HepG2 (cell line): ENCODE results near the gene IGF2BP1. TPM values are rescaled to one million over a fixed set of nuclear protein-coding genes. Genes with fewer than 3 reads are reported as not detected.
A peak's percentile ranks its signal among the peaks of the same experiment; 100 is the strongest.

Experiments
- CREB1 ChIP-seq, 2 experiments: fragments of 450-650 bp in 1 of 2; IDR thresholded peaks; 2 replicates each; pipeline ENCODE4 v1.6.1; 2016 to 2017; ENCODE audit warnings: control low read depth in 1 of 2, mild to moderate bottlenecking in 1 of 2, missing compliant biosample characterization in 1 of 2, missing genetic modification characterization in 1 of 2
- IRF9 ChIP-seq: sonication (generic); formaldehyde crosslinking; IDR thresholded peaks from 2 replicates; pipeline ENCODE4 v1.8.0; 2022; ENCODE audit warnings: missing genetic modification reagents, mild to moderate bottlenecking, borderline replicate concordance
- KLF15 ChIP-seq: sonication (generic); formaldehyde crosslinking; IDR thresholded peaks from 2 replicates; pipeline ENCODE4 v1.8.1; 2023; ENCODE audit warnings: borderline replicate concordance, mild to moderate bottlenecking, inconsistent platforms, missing genetic modification reagents, mixed read lengths
- MTA1 ChIP-seq: sonication (generic); formaldehyde crosslinking; IDR thresholded peaks from 2 replicates; pipeline ENCODE4 v1.4.0; 2020; ENCODE audit warnings: missing genetic modification reagents, mild to moderate bottlenecking, borderline replicate concordance
- NFYB ChIP-seq: sonication (generic); formaldehyde crosslinking; IDR thresholded peaks from 2 replicates; pipeline ENCODE4 v1.4.0; 2020; ENCODE audit warnings: missing genetic modification reagents
- NR3C1 ChIP-seq: sonication (generic); formaldehyde crosslinking; IDR thresholded peaks from 2 replicates; pipeline ENCODE4 v1.4.0; 2020; ENCODE audit warnings: missing genetic modification reagents
- PATZ1 ChIP-seq: sonication (generic); formaldehyde crosslinking; IDR thresholded peaks from 2 replicates; pipeline ENCODE4 v1.4.0; 2020; ENCODE audit warnings: missing genetic modification reagents
- PAXIP1 ChIP-seq: sonication (generic); formaldehyde crosslinking; conservative IDR thresholded peaks from 2 replicates; pipeline ENCODE4 v1.4.0; 2020; ENCODE audit warnings: mild to moderate bottlenecking, missing genetic modification reagents, moderate library complexity
- RBFOX2 ChIP-seq: fragments of 200-400 bp; formaldehyde crosslinking; IDR thresholded peaks from 2 replicates; pipeline ENCODE4 v1.6.1; 2017; ENCODE audit warnings: low read depth, mild to moderate bottlenecking, low read length
- SALL2 ChIP-seq: sonication (generic); formaldehyde crosslinking; IDR thresholded peaks from 2 replicates; pipeline ENCODE4 v1.8.1; 2023; ENCODE audit warnings: mild to moderate bottlenecking, missing genetic modification reagents, inconsistent platforms
- SOX13 ChIP-seq, 3 experiments: fragments of 450-650 bp in 1 of 3; sonication (generic) in 1 of 3; formaldehyde crosslinking in 1 of 3; IDR thresholded peaks in 2 of 3; conservative IDR thresholded peaks in 1 of 3; 2 replicates each; pipeline versions ENCODE4 v1.5.0 to v1.6.1; 2016 to 2020; ENCODE audit warnings: antibody characterized with exemption in 1 of 3, mild to moderate bottlenecking in 1 of 3, missing compliant biosample characterization in 1 of 3, missing genetic modification reagents in 1 of 3, moderate library complexity in 1 of 3
- SOX5 ChIP-seq: IDR thresholded peaks from 2 replicates; pipeline ENCODE4 v1.6.1; 2016; ENCODE audit warnings: borderline replicate concordance
- SRY ChIP-seq: sonication (generic); formaldehyde crosslinking; IDR thresholded peaks from 2 replicates; pipeline ENCODE4 v1.8.0; 2022; ENCODE audit warnings: mild to moderate bottlenecking, missing genetic modification reagents
- TRAFD1 ChIP-seq: sonication (generic); formaldehyde crosslinking; IDR thresholded peaks from 2 replicates; pipeline ENCODE4 v1.5.1; 2020; ENCODE audit warnings: missing genetic modification reagents, mild to moderate bottlenecking, borderline replicate concordance
- ZBTB1 ChIP-seq: sonication (generic); formaldehyde crosslinking; IDR thresholded peaks from 2 replicates; pipeline ENCODE4 v1.4.0; 2020; ENCODE audit warnings: missing genetic modification reagents, borderline replicate concordance
- ZFYVE20 ChIP-seq: sonication (generic); formaldehyde crosslinking; IDR thresholded peaks from 2 replicates; pipeline ENCODE4 v1.8.0; 2023; ENCODE audit warnings: low read depth, mild to moderate bottlenecking, moderate library complexity, missing genetic modification reagents, borderline replicate concordance
- ZNF260 ChIP-seq: sonication (generic); formaldehyde crosslinking; IDR thresholded peaks from 2 replicates; pipeline ENCODE4 v1.4.0; 2020; ENCODE audit warnings: missing genetic modification reagents, low read depth, mild to moderate bottlenecking, borderline replicate concordance
- ZNF614 ChIP-seq: IDR thresholded peaks from 2 replicates; pipeline ENCODE4 v1.6.1; 2018; ENCODE audit warnings: missing biosample characterization, missing genetic modification reagents, inconsistent platforms, borderline replicate concordance
- ZSCAN25 ChIP-seq: sonication (generic); formaldehyde crosslinking; IDR thresholded peaks from 2 replicates; pipeline ENCODE4 v1.8.0; 2022; ENCODE audit warnings: mild to moderate bottlenecking, missing genetic modification reagents
- polyA plus RNA-seq, 8 experiments: library from polyadenylated mRNA; depleted of rRNA in 3 of 8; stranded (reverse) in 7 of 8; unstranded in 1 of 8; fragments of >200 nt; fragmentation: Illumina TruSeq in 4 of 8; extraction: Trizol in 4 of 8; gene quantifications; 2 replicates each; pipeline versions ENCODE4 v1.2.1 to v1.2.3, GENCODE V29; 2011 to 2016; ENCODE audit warnings: low read depth in 4 of 8, missing spikeins in 1 of 8, mixed read lengths in 1 of 8; ENCODE audit not compliant: insufficient read depth in 1 of 8
- total RNA-seq, 5 experiments: library from RNA; depleted of rRNA; stranded (reverse); fragments of >200 nt; fragmentation: Illumina TruSeq; extraction: Trizol; gene quantifications; 2 replicates each; pipeline ENCODE4 v1.2.3, GENCODE V29; 2016; ENCODE audit warnings: low read depth in 1 of 5

Gene IGF2BP1
- total and polyA plus RNA-seq, 2 of the 13 experiments (the other 11 are each of a cell fraction or from before 2014, with no cell fraction given) = 29.7 to 75.1 TPM

- TF ChIP-seq TRAFD1 (CRISPR knock-in tag) = 0 out of 2 replicates have a peak, but pooled peaks have one; percentile 52
- TF ChIP-seq RBFOX2 = no peak
- TF ChIP-seq ZBTB1 (CRISPR knock-in tag) = 0 out of 2 replicates have a peak, but pooled peaks have one; percentile 25
- TF ChIP-seq PAXIP1 = peak; percentile 44
- no peak for TF ChIP-seq NFYB
- TF ChIP-seq ZFYVE20 (CRISPR knock-in tag) = no peak
- TF ChIP-seq ZNF614 = peak; percentile 31; the same call in 1 of the 2 replicates
- TF ChIP-seq SOX13 (IDR thresholded peaks at IDR 0.05) = 0 out of 2 replicates have a peak, but pooled peaks have one; percentile 11
- peak in 1 of 2 experiments; percentile 78; a peak in 2 of 4 replicates for TF ChIP-seq SOX13 (CRISPR knock-in tag; conservative IDR thresholded peaks at IDR 0.05 in 1 of 2, IDR thresholded peaks at IDR 0.05 in 1 of 2)
- no peak for TF ChIP-seq SRY (CRISPR knock-in tag)
- no peak for TF ChIP-seq ZNF260 (CRISPR knock-in tag)
- TF ChIP-seq KLF15 (CRISPR knock-in tag) = no peak
- peak; percentile 12; the same call in 1 of the 2 replicates for TF ChIP-seq SOX5 (CRISPR knock-in tag)
- peak; percentile 64; the same call in 1 of the 2 replicates for TF ChIP-seq PATZ1
- peak; percentile 82; the same call in 1 of the 2 replicates for TF ChIP-seq IRF9
- no peak for TF ChIP-seq CREB1 (IDR thresholded peaks at IDR 0.05)
- no peak for TF ChIP-seq CREB1 (CRISPR knock-in tag; IDR thresholded peaks at IDR 0.05)
- 0 out of 2 replicates have a peak, but pooled peaks have one; percentile 68 for TF ChIP-seq MTA1 (CRISPR knock-in tag)
- no peak for TF ChIP-seq NR3C1 (CRISPR knock-in tag)
- TF ChIP-seq ZSCAN25 (CRISPR knock-in tag) = peak; percentile 75
- TF ChIP-seq SALL2 (CRISPR knock-in tag) = peak; percentile 31; the same call in 1 of the 2 replicates
Measured at GRCh38 chr17:48961516-48962233, 35.5 kb upstream of the IGF2BP1 start (continued).
